ENCODE measurements around the gene VWA8.
"Not testable (repeated sequence)": the region's sequence is repeated elsewhere in the genome, so short reads cannot be mapped to it uniquely, and the experiment has no call there.

VWA8 gene

GRCh38 chr13:41842036-41842620 lies 118.8 kb downstream of the VWA8 start:
- DNase-seq = no peak

DNA sequence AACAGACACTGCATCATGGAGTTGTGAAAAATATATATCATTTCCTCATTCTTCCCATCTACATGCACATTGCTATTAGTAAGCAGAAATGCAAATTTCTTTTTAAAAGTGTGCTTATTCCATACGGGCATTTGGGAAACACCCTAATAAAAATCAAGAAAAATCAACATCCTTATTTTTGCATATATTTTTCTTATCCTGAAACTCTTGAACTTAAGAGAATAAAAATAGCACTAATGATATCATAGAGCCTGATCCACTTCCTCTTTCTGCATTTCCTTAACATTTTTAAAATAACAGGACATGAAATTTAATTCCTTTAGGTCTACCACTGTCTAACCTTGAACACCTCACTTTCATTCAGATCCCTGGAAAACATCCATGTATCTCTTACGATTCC lies 123.3 kb downstream of the VWA8 start:
- DNase-seq = no peak

DNA sequence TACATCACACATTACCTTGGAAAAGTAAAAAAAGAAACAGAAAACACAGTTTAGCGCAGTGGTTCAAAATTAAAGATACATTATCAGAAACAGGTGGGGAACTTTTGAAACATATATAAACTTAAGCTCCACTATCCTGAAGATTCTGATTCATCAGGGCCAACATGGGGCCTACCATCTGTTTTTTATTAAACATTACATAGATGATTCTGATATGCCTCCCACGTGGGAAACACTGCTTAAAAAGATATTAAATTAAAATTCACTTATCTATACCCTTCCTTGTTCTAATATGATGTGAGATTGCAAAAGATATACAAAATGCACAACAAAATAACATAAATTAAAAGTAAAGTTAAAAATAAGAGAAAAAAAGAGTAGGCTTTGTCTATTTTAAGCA lies 125.0 kb downstream of the VWA8 start:
- no peak for DNase-seq

GRCh38 chr13:41834697-41835096 lies 126.2 kb downstream of the VWA8 start:
- not testable (repeated sequence) for DNase-seq

DNA sequence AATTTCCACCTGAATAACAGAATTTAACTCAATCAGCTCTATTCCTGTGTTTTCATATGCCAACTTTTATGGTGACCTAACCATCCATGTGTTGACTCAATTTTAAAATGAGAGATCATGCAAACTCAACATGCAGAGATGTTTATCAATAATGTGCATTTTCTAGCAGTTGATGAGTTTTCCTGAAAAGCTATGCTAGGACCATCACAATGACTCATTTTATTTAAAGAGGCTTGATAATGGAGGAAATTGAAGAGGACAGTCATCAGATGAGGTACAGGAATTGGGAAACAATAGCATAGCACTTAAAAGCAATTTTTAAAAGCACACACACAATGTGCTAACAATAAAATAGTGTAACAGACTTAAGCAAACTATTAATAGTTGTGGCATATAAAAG lies 127.1 kb downstream of the VWA8 start:
- DNase-seq = no peak

- DNase-seq = no peak
Measured at GRCh38 chr13:41833201-41833600, 127.7 kb downstream of the VWA8 start.

GRCh38 chr13:41827507-41828213 lies 133.2 kb downstream of the VWA8 start:
- DNase-seq = no peak

GRCh38 chr13:41825691-41826090 lies 135.2 kb downstream of the VWA8 start:
- DNase-seq = no peak

DNA sequence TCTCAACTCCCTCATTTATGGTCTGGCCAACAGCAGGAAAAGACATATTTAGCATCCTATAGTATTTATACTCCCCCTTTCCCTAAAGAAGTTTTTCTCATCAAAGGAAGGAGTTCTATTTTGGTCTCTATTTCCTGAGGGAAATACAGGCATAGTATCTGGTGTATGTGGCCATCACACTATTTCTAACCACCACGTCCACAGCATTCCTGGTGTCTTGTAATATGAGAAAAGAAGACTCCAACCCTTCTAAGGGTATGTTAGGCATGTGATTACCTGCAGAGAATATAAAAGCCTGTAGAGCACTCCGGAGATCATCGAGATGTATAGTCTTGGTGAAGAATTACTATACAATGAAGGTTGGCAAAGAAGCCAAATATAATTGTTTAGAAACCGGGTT lies 137.4 kb downstream of the VWA8 start:
- no peak for DNase-seq

DNA sequence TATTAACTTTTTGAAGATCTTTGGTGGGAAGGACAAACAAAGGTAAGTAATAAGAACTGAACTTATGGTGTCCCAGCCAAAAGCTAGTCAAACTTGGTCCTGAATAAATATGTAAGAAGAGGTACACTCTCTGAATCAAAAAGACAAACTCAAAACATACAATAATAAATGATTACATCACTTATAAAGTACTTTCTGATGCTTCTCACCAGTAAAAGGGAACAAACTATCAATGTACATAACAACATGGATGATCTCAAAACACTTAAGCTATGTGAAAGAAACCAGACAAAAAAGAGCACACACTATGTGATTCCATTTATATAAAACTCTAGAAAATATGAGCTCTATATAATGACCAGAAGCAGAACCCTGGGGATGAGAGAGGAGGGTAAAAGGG lies 138.3 kb downstream of the VWA8 start:
- DNase-seq = no peak

- DNase-seq = no peak
Measured at GRCh38 chr13:41821238-41821594, 139.7 kb downstream of the VWA8 start.

DNA sequence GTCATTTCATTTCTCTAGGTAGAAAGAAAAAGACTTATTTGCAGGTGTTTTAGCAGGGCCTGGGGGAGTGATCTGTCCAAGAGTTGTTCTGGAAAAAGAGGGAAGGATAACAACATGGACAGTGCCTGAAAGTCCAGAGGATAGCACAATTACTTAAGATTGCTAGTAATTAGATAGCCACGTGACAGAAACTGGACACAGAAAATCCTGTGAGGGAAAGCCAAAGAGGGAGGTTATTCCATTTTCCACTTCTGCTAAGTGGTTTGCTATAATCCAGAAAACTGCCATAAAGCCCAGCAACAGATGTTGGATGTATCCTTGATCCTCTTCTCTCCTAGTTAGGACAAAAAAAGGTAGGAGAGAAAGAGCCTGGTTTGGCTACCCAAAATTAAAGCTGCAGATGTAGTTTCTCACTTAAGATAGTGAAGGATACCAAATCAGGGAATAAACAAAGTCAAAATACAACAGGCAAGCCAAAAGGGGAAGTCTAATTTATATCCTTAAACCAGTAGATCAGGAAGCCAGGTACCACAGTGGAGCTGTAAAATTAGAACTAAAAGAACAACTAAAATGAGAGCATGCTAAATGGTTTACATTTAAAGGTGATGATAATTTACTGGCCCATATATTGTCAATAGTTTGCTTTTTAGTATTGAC lies 140.2 kb downstream of the VWA8 start:
- no peak for DNase-seq

DNA sequence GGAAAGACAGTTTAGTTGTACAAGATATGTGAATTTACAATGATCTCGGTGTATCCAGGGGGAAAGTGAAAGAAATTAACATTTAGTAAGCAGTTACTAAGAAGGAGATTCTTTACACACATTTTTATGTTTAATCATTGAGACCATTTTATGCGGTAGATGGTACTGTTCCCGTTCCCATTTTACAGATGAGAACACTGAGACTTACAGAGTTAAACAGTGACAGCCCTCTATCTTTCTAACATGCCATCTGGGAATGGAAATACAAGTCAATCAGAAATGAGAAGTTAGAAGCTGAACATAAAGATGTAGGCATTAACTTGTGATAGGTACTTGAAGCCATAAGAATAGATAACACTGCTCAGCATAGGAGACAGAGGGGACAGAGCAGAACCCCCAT lies 144.9 kb downstream of the VWA8 start:
- no peak for DNase-seq

DNA sequence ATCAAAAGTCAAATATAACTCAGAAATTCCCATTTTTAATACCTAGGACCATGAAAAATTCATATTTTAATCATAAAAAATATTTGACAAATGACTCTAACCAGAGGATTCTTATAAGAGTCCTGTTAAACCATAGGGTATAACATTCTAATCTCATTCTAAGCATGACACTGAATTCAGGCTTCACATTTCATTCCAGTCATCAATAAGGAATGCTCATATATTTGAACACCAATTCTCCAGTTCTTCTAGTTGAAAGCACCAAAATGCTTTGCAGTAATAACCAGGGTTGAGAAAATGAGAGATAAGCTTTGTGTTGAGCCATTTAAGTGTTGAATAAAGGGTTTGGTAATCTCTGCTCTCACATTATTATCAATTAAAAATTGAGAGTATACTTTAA lies 147.5 kb downstream of the VWA8 start:
- no peak for DNase-seq

DNA sequence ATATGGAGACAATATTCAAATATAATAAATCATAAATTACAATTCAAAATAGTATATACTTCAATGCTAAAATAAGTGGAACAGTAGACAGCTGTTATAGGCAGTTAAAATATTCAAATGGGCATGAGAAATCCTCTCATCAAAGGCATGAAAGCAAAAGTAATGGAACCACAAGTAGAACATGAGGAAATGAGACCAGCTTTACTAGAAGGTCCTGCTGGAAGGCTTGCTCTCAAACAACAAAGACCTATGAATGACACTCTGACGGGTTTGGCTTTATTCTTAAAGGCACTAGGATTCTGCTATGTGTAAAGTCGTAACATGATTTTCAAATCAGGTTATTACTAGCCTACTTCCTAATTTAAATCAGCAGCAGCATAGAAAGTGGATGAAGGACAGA lies 148.1 kb downstream of the VWA8 start:
- no peak for DNase-seq

- no peak for DNase-seq
Measured at GRCh38 chr13:41812237-41812636, 148.7 kb downstream of the VWA8 start.

- DNase-seq = no peak
Measured at GRCh38 chr13:41811588-41812021, 149.3 kb downstream of the VWA8 start.

DNA sequence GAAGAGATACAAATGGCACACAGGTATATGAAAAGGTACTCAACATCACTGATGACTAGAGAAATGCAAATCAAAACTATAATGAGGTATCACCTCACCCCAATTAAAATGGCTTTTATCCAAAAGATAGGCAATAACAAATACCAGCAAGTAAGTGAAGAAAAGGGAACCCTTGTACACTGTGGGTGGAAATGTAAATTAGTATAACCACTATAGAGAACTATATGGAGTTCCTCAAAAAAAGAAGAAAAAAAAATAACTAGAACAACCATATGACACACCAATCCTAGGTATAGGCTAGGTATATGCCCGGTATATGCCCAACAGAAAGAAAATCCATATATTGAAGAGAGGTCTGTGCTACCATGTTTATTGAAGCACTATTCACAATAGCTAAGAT lies 150.9 kb downstream of the VWA8 start:
- no peak for DNase-seq

DNA sequence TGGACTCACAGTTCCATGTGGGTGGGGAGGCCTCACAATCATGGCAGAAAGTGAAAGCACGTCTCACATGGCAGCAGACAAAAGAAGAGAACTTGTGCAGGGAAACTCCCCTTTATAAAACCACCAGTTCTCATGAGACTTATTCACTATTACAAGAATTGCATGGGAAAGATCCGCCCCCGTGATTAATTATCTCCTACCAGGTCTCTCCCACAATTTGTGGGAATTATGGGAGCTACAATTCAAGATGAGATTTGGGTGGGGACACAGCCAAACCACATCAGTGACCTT lies 157.5 kb downstream of the VWA8 start:
- not testable (repeated sequence) for DNase-seq

GRCh38 chr13:41802684-41803444 lies 158.0 kb downstream of the VWA8 start:
- DNase-seq = no peak

DNA sequence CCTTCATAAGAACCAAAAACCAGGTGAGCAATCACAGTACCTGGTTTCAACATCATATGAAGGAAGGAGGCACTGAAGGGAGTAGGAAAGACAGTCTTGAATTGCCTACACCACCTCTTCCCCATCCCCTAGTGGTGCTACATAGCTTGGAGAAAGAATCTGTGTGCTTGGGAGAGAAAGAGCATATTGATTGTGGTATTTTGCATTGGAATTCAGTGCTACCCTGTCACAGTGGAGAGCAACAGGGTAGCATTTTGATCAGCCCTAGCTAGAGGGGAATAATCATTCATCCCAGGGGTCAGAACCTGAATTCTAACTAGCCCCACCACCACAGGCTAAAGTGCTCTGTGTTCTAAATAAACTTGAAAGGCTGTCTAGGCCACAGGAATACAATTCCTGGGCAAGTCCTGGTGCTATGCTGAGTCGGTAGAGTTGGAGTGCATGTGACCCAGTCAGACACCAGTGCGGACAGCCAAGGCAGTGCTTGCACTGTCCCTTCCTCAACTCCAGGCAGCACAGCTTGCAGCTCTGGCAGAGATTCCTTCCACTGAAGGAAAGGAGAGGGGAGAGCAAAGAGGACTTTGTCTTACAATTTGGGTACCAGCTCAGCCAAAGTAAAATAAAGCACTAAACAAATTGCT lies 158.7 kb downstream of the VWA8 start:
- DNase-seq = no peak

- no peak for DNase-seq
Measured at GRCh38 chr13:41791056-41791455, 169.9 kb downstream of the VWA8 start.

DNA sequence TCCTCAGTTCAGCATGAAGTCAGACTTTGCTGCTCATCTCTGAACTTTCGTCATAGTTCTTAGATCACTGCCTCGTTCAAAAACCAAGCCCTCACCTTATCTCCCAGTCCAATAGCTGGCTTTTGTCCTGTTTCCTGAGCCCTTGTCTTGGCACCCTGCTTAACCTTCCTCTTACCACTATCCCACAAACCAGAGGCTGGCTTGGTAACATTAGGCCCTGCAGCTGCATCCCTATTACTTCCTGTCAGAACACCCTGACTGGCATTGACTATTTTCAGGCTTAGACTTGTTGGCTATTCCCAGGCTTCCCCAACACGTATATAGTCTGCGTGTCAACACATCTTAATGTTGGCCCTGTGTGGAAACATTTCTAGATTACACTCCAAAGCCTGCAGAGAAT lies 172.4 kb downstream of the VWA8 start:
- no peak for DNase-seq
